PC-3 (cell line): Measurements from ENCODE around the gene ZNF283. TPM values are rescaled to one million over a fixed set of nuclear protein-coding genes. Genes with fewer than 3 reads are reported as not detected.

Experiments
- ATAC-seq: fragments of 200-7000 bp; cut with Tn5 transposase; 2 replicates; pipeline ENCODE4 v1.9.1; 2020; ENCODE audit warnings: mild to moderate bottlenecking, moderate library complexity
- BruUV-seq: library from RNA; stranded (reverse); fragments of 400-500 nt; replicated peaks from 2 replicates; lab custom pipeline; 2021; lab: Mats Ljungman, UMichigan
- CTCF ChIA-PET: fragments of 300-600 bp; sonication (Branson Sonifier 250); formaldehyde crosslinking; loops from one replicate; lab custom pipeline; 2022; ENCODE audit warnings: antibody characterized with exemption; lab: Charles Lee
- POLR2A ChIA-PET: fragments of 300-600 bp; sonication (Branson Sonifier 250); formaldehyde crosslinking; loops from one replicate; lab custom pipeline; 2022; ENCODE audit warnings: antibody characterized with exemption; ENCODE audit not compliant: unreplicated experiment; lab: Charles Lee
- DNase-seq: peaks from one replicate; pipeline ENCODE4 v3.0.0-alpha.2; 2015
- H2AFZ ChIP-seq: fragments of 300-600 bp; sonication (generic); 2 replicates; pipeline ENCODE4 v1.6.0; 2016; ENCODE audit warnings: antibody characterized with exemption, low read length
- H3F3A ChIP-seq: fragments of 300-600 bp; sonication (generic); one replicate; pipeline ENCODE4 v1.6.0; 2017; ENCODE audit warnings: antibody characterized with exemption, low read length, control low read depth, mild to moderate bottlenecking; ENCODE audit not compliant: unreplicated experiment
- H3K27ac ChIP-seq: fragments of 300-600 bp; sonication (generic); 2 replicates; pipeline ENCODE4 v1.5.1; 2016; ENCODE audit warnings: mild to moderate bottlenecking, low read length
- H3K27me3 ChIP-seq: fragments of 300-600 bp; sonication (generic); 2 replicates; pipeline ENCODE4 v1.6.1; 2016; ENCODE audit warnings: low read length, mixed read lengths
- H3K36me3 ChIP-seq: fragments of 300-600 bp; sonication (generic); 2 replicates; pipeline ENCODE4 v1.6.1; 2016; ENCODE audit warnings: low read depth, mixed run types, low read length, mixed read lengths
- H3K4me1 ChIP-seq: fragments of 300-600 bp; sonication (generic); 2 replicates; pipeline ENCODE4 v1.5.1; 2016; ENCODE audit warnings: low read length; ENCODE audit not compliant: insufficient read depth
- H3K4me2 ChIP-seq: fragments of 300-600 bp; sonication (generic); 2 replicates; pipeline ENCODE4 v1.6.0; 2016; ENCODE audit warnings: low read length
- H3K4me3 ChIP-seq: fragments of 300-600 bp; sonication (generic); 2 replicates; pipeline ENCODE4 v1.5.1; 2016; ENCODE audit warnings: mild to moderate bottlenecking, low read length, mixed read lengths
- H3K79me2 ChIP-seq: fragments of 300-600 bp; sonication (generic); 2 replicates; pipeline ENCODE4 v1.6.1; 2017; ENCODE audit warnings: low read length, mixed read lengths
- H3K9ac ChIP-seq: fragments of 300-600 bp; sonication (generic); 2 replicates; pipeline ENCODE4 v1.6.0; 2016; ENCODE audit warnings: mild to moderate bottlenecking, low read length
- H3K9me2 ChIP-seq: fragments of 300-600 bp; sonication (generic); replicated peaks from 2 replicates; pipeline ENCODE4 v1.6.1; 2016; ENCODE audit warnings: mixed run types, low read length, mixed read lengths
- H3K9me3 ChIP-seq: fragments of 300-600 bp; sonication (generic); 2 replicates; pipeline ENCODE4 v1.6.1; 2016; ENCODE audit warnings: low read length, mixed read lengths
- H4K20me1 ChIP-seq: fragments of 300-600 bp; sonication (generic); 2 replicates; pipeline ENCODE4 v1.6.1; 2016; ENCODE audit warnings: low read length, mixed read lengths
- CTCF ChIP-seq: fragments of 300-600 bp; sonication (generic); conservative IDR thresholded peaks from 2 replicates; pipeline ENCODE4 v1.5.1; 2017; ENCODE audit warnings: antibody characterized with exemption, low read depth, mild to moderate bottlenecking, low read length
- EZH2phosphoT487 ChIP-seq: fragments of 300-600 bp; sonication (generic); IDR thresholded peaks from 2 replicates; pipeline ENCODE4 v1.6.1; 2018; ENCODE audit warnings: mild to moderate bottlenecking, antibody characterized with exemption, low read length, borderline replicate concordance
- intact Hi-C: fragments of 100-400 bp; cut with micrococcal nuclease; formaldehyde crosslinking; loops from 2 replicates; pipeline ENCODE4 v1.9.0; 2023
- total RNA-seq: library from RNA; depleted of rRNA; stranded (reverse); fragments of >200 nt; gene quantifications from 2 replicates; pipeline ENCODE4 v1.2.3, GENCODE V29; 2014

Gene ZNF283
- total RNA-seq, 1 experiment from 2014 or later = 3.0 TPM

- Histone ChIP-seq H2AFZ (peak overlapping the region; percentile 95), H3K4me1 (peaks cover 11% of the 10 kb centered on the region), H4K20me1 (no peaks in the 10 kb centered on the region), H3K9me2 (no peaks in the 10 kb centered on the region), H3K27me3 (no peaks in the 10 kb centered on the region), H3K4me2 (peak overlapping the region; percentile 95), H3K27ac (no peak overlapping the region), H3K9me3 (no peaks in the 10 kb centered on the region), H3K79me2 (no peaks in the 10 kb centered on the region), H3K9ac (peak overlapping the region; percentile 37; the same call in 1 of the 2 replicates), H3F3A (no peaks in the 10 kb centered on the region), H3K36me3 (no peaks in the 10 kb centered on the region), H3K4me3 (peak overlapping the region; percentile 73)
- intact Hi-C loops = no loop called here
- POLR2A ChIA-PET = no interaction called here
- DNase-seq (peak; percentile 76), ATAC-seq (peak; percentile 88)
- BruUV-seq = no TSS peak
- TF ChIP-seq EZH2phosphoT487 (no peak), CTCF (no peak)
- CTCF ChIA-PET = no interaction called here
Measured at GRCh38 chr19:43798546-43799409, 28.3 kb upstream of the ZNF283 start.

GRCh38 chr19:43799502-43800142, 27.5 kb upstream of the ZNF283 start:
- ChIA-PET POLR2A (no interaction called here), CTCF (no interaction called here)
- H3K4me2 ChIP-seq = no peak overlapping the region
- H3K79me2 ChIP-seq = no peaks in the 10 kb centered on the region
- BruUV-seq = no TSS peak
- H3K27ac ChIP-seq = no peak overlapping the region
- H3K27me3 ChIP-seq = no peaks in the 10 kb centered on the region
- no peaks in the 10 kb centered on the region for H4K20me1 ChIP-seq
- DNase-seq = peak; percentile 32
- no peaks in the 10 kb centered on the region for H3K36me3 ChIP-seq
- intact Hi-C loops = no loop called here
- no peaks in the 10 kb centered on the region for H3K9me3 ChIP-seq
- peak; percentile 54 for ATAC-seq
- H3F3A ChIP-seq = no peaks in the 10 kb centered on the region
- H3K4me1 ChIP-seq = peaks cover 11% of the 10 kb centered on the region
- H3K9me2 ChIP-seq = no peaks in the 10 kb centered on the region
- H2AFZ ChIP-seq = no peak overlapping the region
- no peak overlapping the region for H3K9ac ChIP-seq
- TF ChIP-seq CTCF = no peak
- H3K4me3 ChIP-seq = no peak overlapping the region
